Right lung (tissue), 10 donors: ENCODE data around the gene CDC5L. TPM values are rescaled to one million over a fixed set of nuclear protein-coding genes. Genes with fewer than 3 reads are reported as not detected.
"Not testable (repeated sequence)": the region's sequence is repeated elsewhere in the genome, so short reads cannot be mapped to it uniquely, and the experiment has no call there.

Experiments used
- DNase-seq, 2 donors: peaks; one replicate each; pipeline ENCODE4 v3.0.0-alpha.2; 2013
- long read RNA-seq, 8 donors: transcript quantifications; one replicate each; lab custom pipeline, GENCODE V29; 2026
- polyA plus RNA-seq, 5 donors: library from polyadenylated mRNA; unstranded; fragments of 120-200 nt; gene quantifications; one replicate each; pipeline versions ENCODE4 v1.2.1 to v1.2.3, GENCODE V29; 2013; ENCODE audit warnings: inconsistent platforms in 1 of 5, low replicate concordance in 1 of 5; ENCODE audit not compliant: insufficient read length in 5 of 5, insufficient read depth in 1 of 5

The CDC5L gene
- polyA plus RNA-seq = 10 to 100 TPM; 27.3 to 40.8 (median 37.5) TPM
- long read RNA-seq, donor 1, full-length matches to known transcripts = 11 of 94 reads
- long read RNA-seq, donor 1, partial matches to known transcripts = 83 of 94 reads
- long read RNA-seq, donor 1, other reads (novel, unspliced or antisense) = 0 of 94 reads
- long read RNA-seq, donor 2, full-length matches to known transcripts = 6 of 43 reads
- long read RNA-seq, donor 2, partial matches to known transcripts = 37 of 43 reads
- long read RNA-seq, donor 2, other reads (novel, unspliced or antisense) = 0 of 43 reads
- long read RNA-seq, donor 3, full-length matches to known transcripts = 2 of 66 reads
- long read RNA-seq, donor 3, partial matches to known transcripts = 64 of 66 reads
- long read RNA-seq, donor 3, other reads (novel, unspliced or antisense) = 0 of 66 reads
- long read RNA-seq, donor 4, full-length matches to known transcripts = 5 of 37 reads
- long read RNA-seq, donor 4, partial matches to known transcripts = 32 of 37 reads
- long read RNA-seq, donor 4, other reads (novel, unspliced or antisense) = 0 of 37 reads
- long read RNA-seq, donor 5, full-length matches to known transcripts = 4 of 28 reads
- long read RNA-seq, donor 5, partial matches to known transcripts = 24 of 28 reads
- long read RNA-seq, donor 5, other reads (novel, unspliced or antisense) = 0 of 28 reads
- long read RNA-seq, donor 6, full-length matches to known transcripts = 8 of 38 reads
- long read RNA-seq, donor 6, partial matches to known transcripts = 30 of 38 reads
- long read RNA-seq, donor 6, other reads (novel, unspliced or antisense) = 0 of 38 reads
- long read RNA-seq, donor 7, full-length matches to known transcripts = 11 of 11 reads
- long read RNA-seq, donor 7, partial matches to known transcripts = 0 of 11 reads
- long read RNA-seq, donor 7, other reads (novel, unspliced or antisense) = 0 of 11 reads
- long read RNA-seq, donor 8 = 0 reads

DNA sequence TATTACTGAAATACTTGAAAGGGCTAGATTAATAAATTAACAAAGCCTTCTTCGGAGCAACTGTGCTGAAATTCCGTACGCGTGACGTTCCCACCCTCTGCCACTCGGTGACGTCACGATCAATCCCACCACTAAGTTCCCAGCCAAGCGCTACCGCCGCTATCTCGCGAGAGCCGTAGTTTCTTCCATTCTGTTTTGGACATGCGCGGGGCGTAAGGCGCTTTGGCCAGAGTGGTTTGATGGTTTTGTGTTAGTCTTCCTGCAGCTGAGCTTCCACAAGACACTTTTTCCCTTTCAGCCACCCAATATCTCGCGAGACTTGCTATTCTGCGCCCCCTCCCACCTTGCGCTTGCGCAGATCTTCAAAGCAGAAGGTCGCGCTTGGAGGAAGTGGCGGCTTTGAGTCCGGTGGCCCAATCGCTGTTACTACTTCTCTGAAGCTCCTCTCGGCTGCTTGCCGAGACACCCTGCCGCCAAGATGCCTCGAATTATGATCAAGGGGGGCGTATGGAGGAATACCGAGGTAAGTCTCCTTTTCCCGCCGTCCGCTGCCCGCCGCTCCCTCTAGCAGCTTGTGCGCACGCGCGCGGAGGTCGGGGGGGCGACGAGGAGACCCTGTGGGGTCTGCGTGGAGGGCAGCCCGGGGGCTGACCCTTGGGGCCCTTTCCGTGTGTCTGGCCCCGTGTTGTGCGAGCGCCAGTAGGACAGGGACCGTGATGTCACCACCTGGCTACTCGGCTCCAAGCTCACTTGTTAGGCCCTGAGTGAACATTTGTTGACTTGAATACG lies at the start of gene CDC5L:
Gene CDC5L, plus strand, starts transcription at position 361 of the 789 bp plus-strand sequence. Its CDS starts 118 bp downstream, at position 479.
- DNase-seq = peak; percentile 98 to 99

DNA sequence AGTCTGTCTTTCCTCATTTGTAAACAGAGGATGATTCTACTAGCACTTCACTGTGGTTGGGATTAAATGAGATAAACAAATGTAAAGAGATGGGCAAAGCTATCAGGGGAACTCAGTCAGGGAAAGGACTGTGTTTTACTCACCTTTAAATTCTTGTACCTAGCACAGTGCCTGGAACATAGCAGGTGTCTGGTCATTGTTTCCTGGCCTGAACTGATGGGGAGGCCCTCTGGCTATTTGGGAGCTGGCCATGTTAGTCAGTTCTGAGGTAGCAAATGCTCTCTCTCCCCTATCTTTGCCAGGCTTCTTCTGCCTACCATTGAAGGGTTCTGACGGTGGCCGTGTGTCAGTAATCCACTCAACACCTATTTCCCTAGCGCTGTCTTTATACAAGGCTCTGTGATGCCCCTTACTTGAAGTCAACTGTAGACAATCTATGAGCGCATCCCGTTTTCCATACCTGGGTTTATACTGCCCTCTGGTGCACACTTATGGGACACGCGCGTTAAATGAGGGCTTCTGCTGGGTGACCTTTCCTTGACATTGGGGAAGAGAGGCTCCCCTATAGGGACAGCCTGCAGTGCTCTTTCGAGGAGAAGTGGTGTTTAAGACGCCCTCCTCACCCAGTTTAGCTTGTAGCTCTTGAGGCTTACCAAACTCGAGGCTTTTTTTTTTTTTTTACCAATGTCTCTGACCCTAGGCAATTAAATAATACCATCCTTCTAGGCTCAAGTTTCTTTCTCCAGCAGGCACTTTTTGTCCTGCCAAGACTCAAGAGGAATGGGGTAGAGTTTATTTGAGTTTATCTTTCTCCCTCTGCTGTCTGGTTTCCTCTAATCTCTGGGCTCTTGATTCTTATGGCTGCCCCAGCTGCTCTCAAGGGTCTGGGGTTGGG lies 49.0 kb upstream of the CDC5L start:
- peak; percentile 27 to 51 for DNase-seq

DNA sequence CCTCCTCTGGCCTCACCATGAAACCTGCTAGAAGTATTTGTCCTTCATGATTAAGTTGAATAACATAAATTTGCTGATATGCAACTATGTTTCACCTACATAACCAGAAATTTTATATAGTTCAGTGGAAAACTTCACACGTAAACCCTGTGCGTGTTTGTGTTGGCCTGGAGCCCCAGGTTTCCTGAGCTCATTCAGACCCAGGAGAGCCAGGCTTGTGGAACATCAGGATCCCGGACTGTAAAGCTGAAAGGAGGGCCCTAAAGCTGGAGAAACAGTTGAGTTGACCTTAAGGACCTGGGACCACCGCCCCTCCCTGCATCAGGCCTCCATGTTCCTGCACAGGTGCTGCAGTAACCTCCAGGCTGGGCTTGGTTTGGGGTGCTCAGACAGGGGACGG lies 48.2 kb upstream of the CDC5L start:
- DNase-seq = no peak

DNA sequence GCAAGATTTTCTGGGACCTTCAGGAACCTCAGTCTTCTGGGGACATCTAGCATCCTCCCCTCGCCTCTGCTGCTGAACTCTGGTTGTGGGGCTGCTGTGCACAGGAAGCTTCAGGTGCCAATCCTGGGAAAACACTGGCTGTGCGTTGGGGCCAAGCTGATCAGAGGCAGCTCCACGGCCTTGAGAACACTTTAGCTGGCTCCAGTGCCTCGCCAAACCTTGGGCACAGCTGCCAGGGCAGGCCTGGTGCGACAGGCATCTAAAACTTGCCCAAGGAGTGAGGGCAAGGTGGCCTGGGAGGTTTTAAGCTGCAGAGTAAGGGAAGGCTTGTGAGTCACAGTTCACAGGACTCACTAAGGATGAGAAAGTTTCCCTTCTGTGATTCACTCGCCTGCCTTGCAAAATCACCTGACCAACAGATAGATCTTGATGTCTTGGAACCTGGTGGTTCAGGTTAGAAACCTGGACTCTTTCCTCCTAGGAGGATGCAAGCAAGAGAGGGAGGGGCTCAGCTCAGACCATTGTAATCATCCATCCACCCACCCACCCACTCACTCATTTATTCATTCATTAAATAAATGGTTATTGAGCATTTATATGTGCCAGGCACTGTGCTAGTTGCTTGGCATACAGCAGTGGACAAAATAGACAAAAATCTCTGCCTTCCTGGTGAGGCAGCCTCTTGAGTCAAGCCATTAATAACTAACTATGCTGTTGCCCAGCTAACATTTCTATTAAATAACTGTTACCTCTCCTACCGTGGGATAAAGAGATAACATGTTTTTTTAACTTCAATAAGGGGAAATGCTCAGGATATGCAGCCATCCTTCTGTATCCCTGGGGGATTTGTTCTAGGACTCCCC lies 47.5 kb upstream of the CDC5L start:
- no peak for DNase-seq

DNA sequence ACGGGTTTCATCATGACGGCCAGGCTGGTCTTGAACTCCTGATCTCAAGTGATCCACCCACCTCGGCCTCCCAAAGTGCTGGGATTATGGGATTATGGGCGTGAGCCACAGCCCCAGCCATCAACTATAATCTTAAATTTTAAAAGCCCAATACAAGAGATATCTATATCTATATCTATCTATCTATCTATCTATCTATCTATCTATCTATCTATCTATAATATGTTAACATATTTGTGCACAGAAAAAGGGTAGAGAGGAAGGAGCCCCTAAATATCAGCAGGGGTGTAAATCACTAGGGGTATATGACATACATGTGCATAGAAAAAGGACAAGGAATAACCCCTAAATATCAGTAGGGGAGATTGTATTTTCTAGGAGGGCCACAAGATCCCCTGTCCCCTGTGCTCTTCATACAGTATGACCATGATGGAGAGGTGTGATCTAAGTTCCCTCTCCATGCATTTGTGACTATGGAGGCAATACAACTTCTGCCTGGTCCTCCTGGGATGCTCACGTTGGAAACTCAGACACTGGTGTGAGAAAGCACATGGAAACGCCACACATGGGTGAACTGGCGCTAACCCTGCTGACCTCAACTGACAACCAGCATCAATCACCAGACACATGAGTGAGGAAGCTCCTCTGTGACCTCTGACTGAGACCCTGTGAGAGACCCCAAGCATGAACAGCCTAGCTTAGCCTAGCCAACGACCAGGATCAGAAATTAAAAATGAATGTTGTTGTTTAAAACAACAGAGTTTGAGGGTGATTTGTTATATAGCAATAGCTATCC lies 46.2 kb upstream of the CDC5L start:
- no peak for DNase-seq

DNA sequence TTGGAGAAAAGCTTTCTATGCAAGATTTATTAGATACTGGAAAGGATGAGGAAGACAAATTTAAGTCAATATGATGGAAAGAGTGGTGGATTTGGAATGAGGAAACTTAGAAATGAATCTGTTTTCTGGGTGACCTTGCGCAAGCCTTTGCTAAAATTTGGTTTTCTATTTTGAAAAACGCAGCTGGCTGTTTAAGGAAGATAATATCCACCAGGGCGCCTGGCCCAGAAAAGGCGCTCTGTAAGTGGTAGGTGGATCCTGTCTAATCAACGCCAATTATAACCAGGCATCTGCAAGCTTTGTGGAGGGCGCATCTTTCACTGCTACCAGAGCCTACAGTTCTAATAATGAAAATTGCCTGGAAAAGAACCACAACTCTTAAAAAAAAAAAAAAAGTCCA lies 45.5 kb upstream of the CDC5L start:
- DNase-seq = no peak

DNA sequence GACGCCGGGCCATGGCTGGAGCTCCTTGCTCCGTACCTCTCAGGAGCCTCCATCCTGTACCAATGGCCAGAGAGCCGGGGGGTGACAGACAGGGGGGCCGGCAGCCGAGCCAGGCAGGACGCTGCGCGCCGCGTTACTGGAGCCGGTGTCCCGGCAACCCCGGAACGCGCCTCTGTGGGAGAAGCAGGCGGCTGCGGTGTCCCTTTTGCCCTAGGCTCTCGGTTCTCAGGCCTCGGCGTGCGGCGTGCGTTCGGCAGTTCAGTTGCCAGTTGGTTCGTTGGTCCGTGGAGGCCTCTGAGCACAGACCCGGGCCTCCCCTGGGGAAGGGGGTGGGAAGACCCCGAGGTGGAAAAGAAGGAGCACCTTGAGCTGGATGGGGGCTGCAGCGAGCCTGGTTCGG lies 45.0 kb upstream of the CDC5L start, which contains the start of gene SPATS1:
Gene SPATS1, plus strand, starts transcription at position 162 of the 400 bp plus-strand sequence. CDS start 446 bp downstream, outside the sequence.
- DNase-seq = peak in 1 of 2 donors; percentile 13

DNA sequence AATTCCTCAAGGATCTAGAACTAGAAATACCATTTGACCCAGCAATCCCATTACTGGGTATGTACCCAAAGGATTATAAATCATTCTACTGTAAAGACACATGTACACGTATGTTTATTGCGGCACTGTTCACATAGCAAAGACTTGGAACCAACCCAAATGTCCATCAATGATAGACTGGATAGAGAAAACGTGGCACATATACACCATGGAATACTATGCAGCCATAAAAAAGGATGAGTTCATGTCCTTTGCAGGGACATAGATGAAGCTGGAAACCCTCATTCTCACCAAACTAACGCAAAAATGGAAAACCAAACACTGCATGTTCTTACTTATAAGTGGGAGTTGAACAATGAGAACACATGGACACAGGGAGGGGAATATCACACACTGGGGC lies 40.7 kb upstream of the CDC5L start:
- DNase-seq = not testable (repeated sequence)

DNA sequence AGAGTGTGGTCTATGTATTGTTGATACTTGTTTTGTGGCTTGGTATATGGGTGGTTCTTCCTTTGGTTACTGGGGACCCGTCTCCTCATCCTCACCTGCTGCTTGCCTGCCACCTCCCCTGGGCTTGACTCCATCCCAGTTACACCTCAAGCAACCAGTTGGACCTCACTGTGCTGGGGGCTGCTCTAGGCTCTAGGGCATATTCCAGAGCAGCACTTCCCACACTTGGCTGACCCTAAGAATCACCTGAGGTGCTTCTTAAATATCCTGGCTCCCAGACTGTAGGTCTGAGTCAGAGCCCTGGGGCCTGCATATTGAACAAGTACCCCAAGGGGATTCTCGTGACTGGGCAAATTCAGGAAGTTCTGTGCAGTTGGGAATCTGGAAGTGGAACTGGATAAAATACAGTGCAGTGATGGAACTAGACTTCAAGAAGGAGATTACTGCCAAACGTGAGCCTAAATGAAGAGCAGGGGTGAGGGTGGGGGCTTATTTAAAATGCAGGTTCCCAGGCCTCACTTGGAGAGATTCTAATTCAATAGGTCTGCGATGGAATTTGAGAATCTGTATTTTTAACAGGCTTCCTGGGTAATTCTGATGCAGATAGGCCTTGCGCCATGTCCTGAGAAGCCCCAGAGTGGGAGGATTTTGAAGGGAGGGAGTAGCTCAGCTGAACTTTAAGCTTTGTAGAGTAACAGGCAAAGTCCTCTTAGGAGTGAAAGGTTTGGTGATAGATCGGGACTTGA lies 37.4 kb upstream of the CDC5L start:
- no peak for DNase-seq

DNA sequence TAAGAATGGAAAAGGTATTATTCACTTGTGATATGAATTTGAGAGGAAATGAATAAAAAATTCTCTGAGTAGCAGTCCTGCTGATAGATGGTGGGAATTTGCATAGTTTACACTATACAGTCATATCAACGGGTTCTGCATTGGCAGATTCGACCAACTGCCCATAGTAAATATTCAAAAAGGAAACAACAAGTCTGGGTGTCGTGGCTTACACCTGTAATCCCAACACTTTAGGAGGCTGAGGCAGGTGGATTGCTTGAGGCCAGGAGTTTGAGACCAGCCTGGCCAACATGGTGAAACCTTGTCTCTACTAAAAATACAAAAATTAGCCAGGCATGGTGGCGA lies 36.9 kb upstream of the CDC5L start:
- DNase-seq = not testable (repeated sequence)

DNA sequence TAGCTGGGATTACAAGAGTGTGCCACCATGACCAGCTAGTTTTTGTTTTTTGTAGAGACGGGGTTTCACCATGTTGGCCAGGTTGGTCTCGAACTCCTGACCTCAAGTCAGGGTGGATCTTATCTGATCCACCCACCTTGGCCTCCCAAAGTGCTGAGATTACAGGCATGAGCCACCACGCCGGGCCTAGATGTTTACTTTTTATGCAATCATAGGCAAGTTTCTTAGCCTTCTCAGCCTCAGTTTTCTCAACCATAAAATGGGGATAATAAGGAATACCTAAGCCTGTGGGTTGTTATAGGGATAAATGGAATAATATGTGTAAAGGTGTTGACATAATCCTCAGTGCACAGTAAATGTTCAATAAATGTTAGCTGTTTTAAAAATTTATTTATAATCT lies 35.2 kb upstream of the CDC5L start:
- DNase-seq = no peak

DNA sequence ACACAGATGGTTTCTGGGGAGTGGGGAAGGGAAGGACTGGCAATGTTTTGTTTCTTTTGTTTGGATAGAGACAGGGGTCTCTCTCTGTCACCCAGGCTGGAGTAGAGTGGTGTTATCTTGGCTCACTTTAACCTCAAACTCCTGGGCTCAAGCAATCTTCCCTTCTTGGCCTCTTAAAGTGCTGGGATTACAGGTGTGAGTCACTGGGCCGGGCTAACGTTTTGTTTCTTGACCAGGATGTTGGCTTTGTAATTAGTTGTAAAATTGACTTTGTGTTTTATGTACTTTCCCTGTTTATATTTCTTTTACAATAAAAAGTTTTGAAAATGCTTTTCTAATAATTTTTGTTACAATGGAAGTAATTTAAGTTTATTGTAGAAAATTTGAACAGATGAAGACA lies 34.2 kb upstream of the CDC5L start:
- DNase-seq = no peak

DNA sequence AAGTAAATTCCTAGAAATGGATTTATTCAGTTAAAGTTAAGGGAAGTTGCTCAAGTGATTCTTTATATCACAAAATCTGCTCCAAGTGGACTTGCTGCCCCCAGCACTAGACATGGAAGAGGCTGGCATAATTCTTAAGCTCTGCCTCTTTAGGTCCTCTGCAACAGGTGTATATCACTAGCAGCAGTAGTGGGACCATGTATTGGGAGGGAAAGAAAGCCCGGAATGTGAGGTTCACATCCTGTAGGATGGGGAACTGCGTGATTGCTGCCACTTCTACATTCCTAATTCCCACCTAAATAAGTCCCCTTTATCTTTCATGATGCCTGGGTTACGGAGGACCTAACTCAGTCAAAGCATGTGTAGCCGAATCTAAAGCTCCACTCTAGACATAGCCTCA lies 31.9 kb upstream of the CDC5L start:
- DNase-seq = no peak

DNA sequence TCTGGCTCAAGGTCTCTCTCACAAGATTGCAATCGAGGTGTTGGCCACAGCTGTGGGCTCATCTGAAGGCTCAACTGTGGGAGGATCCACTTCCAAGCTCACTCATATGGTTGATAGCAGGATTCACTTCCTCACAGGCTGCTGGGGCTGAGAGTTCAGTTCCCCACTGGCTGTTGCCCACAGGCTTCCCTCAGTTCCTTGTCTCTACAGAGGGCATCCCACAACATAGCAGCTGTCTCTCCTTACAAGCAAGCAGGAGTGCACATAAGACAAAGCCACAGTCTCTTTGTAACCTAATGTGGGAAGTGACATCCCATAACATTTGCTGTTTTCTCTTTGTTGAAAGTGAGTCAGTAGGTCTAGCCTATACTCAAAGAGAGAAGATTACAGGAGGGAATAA lies 31.0 kb upstream of the CDC5L start:
- DNase-seq = no peak

DNA sequence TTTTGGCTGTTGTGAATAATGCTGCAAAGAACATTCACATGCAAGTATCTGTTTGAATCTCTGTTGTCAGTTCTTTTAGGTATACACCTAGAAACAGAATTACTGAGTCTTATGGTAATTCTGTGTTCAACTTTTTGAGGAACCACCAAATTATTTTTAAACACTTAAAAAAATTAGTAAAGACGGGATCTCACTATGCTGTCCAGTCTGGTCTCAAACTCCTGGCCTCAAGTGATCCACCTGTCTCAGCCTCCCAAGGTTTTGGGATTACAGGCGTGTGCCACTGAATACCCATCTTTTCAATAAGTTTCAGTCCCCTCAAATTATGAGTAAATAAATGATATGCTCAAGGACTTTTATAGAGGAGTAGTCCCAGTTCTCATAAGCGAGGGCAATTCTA lies 27.5 kb upstream of the CDC5L start:
- no peak for DNase-seq

DNA sequence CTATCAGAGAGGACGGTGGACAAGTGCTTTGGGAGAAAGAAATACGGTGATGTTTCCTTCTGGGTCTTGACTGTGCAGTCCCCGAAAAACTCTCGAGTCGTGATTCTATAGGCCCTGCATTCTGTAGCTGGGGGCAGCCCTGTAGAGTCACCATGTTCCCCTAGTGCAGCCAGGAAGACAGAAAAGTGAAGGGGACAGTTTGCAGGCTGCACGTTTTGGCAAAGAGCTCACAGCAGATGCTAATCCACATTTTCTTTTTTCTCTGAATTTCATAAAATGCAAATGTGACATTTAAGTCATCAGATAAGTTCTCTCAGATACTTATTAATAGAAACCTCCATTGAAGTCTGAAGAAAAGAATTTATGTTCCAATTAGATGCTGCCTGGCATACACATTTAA lies 25.6 kb upstream of the CDC5L start:
- DNase-seq = no peak

DNA sequence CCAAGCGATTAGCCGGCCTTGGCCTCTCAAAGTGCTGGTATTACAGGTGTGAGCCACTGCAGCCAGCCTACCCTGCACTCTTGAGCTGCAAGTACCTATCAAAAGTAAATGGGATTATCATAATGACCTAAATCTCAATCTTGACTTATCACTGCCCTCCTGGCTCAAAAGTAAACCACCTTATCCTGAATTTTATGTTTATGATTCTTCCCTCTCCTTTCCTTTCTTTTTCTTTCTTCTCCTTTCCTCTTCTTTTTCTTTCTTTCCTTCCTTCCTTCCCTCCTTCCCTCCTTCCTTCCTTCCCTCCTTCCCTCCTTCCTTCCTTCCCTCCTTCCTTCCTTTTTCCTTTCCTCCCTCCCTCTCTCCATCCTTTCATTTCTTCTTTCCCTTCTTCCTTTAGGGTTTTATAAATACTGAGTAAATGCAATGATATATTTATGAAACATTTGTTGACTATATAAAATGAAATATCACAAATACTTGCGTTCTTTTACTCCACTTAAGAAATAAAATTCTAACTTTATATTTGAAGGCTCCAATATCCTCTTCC lies 24.1 kb upstream of the CDC5L start:
- DNase-seq = no peak

DNA sequence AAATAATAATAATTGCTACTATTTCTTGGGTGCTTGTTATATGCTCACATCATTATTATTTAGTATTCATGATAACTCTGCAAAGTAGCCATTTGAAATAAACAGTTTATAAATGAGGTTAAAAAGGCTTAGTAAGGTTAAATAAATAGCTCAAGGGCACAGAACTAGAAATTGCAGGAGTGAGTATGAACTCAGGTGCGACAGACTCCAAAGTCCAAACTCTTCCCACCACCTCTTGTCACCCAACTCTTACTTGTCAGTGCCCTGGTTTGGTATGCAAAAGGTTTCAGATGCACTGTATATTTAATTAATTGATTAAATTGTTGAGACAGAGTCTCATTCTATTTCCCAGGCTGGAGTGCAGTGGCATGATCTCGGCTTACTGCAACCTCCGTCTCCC lies 20.7 kb upstream of the CDC5L start:
- no peak for DNase-seq
